H1 (cell line): ENCODE results near the gene ILDR2. TPM values are rescaled to one million over a fixed set of nuclear protein-coding genes. Genes with fewer than 3 reads are reported as not detected.

ENCODE experiments used
- CTCF ChIA-PET: fragments of 300-600 bp; sonication (Branson Sonifier 250); formaldehyde crosslinking; loops from one replicate; lab custom pipeline; 2021; ENCODE audit not compliant: partially characterized antibody; lab: Charles Lee
- POLR2A ChIA-PET: fragments of 300-600 bp; sonication (Branson Sonifier 250); formaldehyde crosslinking; loops from one replicate; lab custom pipeline; 2021; ENCODE audit warnings: inconsistent platforms; ENCODE audit not compliant: partially characterized antibody; lab: Charles Lee
- DNase-seq, 2 experiments: peaks; one replicate each; pipeline versions ENCODE4 v3.0.0 to v3.0.0-alpha.2; 2010 to 2022; ENCODE audit warnings: low spot score in 2 of 2, low read depth in 1 of 2, mixed read lengths in 1 of 2
- FAIRE-seq: peaks from 2 replicates; lab custom pipeline; 2011; peaks lifted over from hg19 to GRCh38; lab: Jason Lieb, UNC
- H2AFZ ChIP-seq: 2 replicates; pipeline ENCODE4 v1.8.1; 2012; ENCODE audit warnings: low read length, inconsistent platforms
- H2AK5ac ChIP-seq: 2 replicates; pipeline ENCODE4 v1.6.1; 2013; ENCODE audit warnings: low read depth, low read length
- H2BK120ac ChIP-seq: replicated peaks from 2 replicates; pipeline ENCODE3; 2013; ENCODE audit warnings: low read depth, low read length, inconsistent platforms
- H2BK12ac ChIP-seq: 2 replicates; pipeline ENCODE4 v1.6.1; 2013; ENCODE audit warnings: low read depth, low read length
- H2BK15ac ChIP-seq: 2 replicates; pipeline ENCODE4 v1.6.1; 2013; ENCODE audit warnings: low read length
- H2BK20ac ChIP-seq: 2 replicates; pipeline ENCODE4 v1.6.1; 2013; ENCODE audit warnings: low read length
- H2BK5ac ChIP-seq: 2 replicates; pipeline ENCODE4 v1.6.1; 2013; ENCODE audit warnings: low read depth, low read length
- H3K14ac ChIP-seq: 2 replicates; pipeline ENCODE4 v1.6.1; 2013; ENCODE audit warnings: inconsistent platforms; ENCODE audit not compliant: insufficient read length
- H3K18ac ChIP-seq: 2 replicates; pipeline ENCODE4 v1.6.1; 2013; ENCODE audit warnings: low read length; ENCODE audit errors: extremely low read depth
- H3K23ac ChIP-seq: 2 replicates; pipeline ENCODE4 v1.6.1; 2013; ENCODE audit warnings: inconsistent platforms; ENCODE audit not compliant: insufficient read length
- H3K23me2 ChIP-seq: 2 replicates; pipeline ENCODE4 v1.6.1; 2013; ENCODE audit warnings: low read depth, low read length
- H3K27ac ChIP-seq: 2 replicates; pipeline ENCODE4 v1.6.1; 2011; ENCODE audit warnings: low read depth, low read length, inconsistent platforms
- H3K27me3 ChIP-seq, 4 experiments: replicated peaks in 1 of 4; 1 replicate in 1 of 4; 2 replicates in 3 of 4; pipeline versions ENCODE4 v1.6.1 to v1.8.1; 2011 to 2013; ENCODE audit warnings: low read length in 3 of 4, mild to moderate bottlenecking in 3 of 4, inconsistent platforms in 2 of 4, mixed read lengths in 2 of 4, moderate library complexity in 1 of 4; ENCODE audit not compliant: control insufficient read depth in 3 of 4, insufficient read depth in 3 of 4; ENCODE audit errors: extremely low read depth in 1 of 4
- H3K36me3 ChIP-seq, 4 experiments: 2 replicates each; pipeline versions ENCODE4 v1.6.1 to v1.8.1; 2011 to 2013; ENCODE audit warnings: mild to moderate bottlenecking in 4 of 4, low read length in 3 of 4, moderate library complexity in 2 of 4, control low read depth in 1 of 4, inconsistent platforms in 1 of 4; ENCODE audit not compliant: insufficient read depth in 4 of 4, control insufficient read depth in 2 of 4
- H3K4ac ChIP-seq: replicated peaks from 2 replicates; pipeline ENCODE3; 2013; ENCODE audit warnings: low read length, low read depth, mixed read lengths, inconsistent platforms; ENCODE audit not compliant: insufficient read length
- H3K4me1 ChIP-seq, 4 experiments: replicated peaks in 1 of 4; 1 replicate in 1 of 4; 2 replicates in 3 of 4; pipeline versions ENCODE4 v1.6.1 to v1.8.1; 2011 to 2013; ENCODE audit warnings: low read length in 3 of 4, inconsistent platforms in 2 of 4, mixed read lengths in 1 of 4; ENCODE audit not compliant: insufficient read depth in 4 of 4, control insufficient read depth in 3 of 4
- H3K4me2 ChIP-seq, 2 experiments: 2 replicates each; pipeline versions ENCODE4 v1.6.1 to v1.8.1; 2011 to 2013; ENCODE audit warnings: low read depth in 2 of 2, low read length in 2 of 2, control low read depth in 1 of 2, inconsistent platforms in 1 of 2, mild to moderate bottlenecking in 1 of 2; ENCODE audit not compliant: insufficient read depth in 1 of 2
- H3K4me3 ChIP-seq, 4 experiments: fragments of 200-600, 300-600 bp in 1 of 4; sonication (generic), shearing (Covaris generic), sonication (Bioruptor Twin) in 1 of 4; 2 replicates each; pipeline versions ENCODE4 v1.5.1 to v1.8.1; 2011 to 2016; ENCODE audit warnings: low read length in 4 of 4, low read depth in 3 of 4, control low read depth in 2 of 4, inconsistent platforms in 2 of 4, mild to moderate bottlenecking in 2 of 4, mixed read lengths in 1 of 4, moderate library complexity in 1 of 4; ENCODE audit not compliant: insufficient read depth in 2 of 4; ENCODE audit errors: extremely low read depth in 1 of 4
- H3K56ac ChIP-seq: replicated peaks from 2 replicates; pipeline ENCODE3; 2013; ENCODE audit warnings: low read depth, mild to moderate bottlenecking, mixed read lengths, low read length, inconsistent platforms; ENCODE audit not compliant: insufficient read length
- H3K79me1 ChIP-seq: 2 replicates; pipeline ENCODE4 v1.6.1; 2013; ENCODE audit warnings: low read depth, low read length, control low read depth
- H3K79me2 ChIP-seq, 2 experiments: 2 replicates each; pipeline versions ENCODE4 v1.6.1 to v1.8.1; 2012 to 2013; ENCODE audit warnings: low read length in 2 of 2, mild to moderate bottlenecking in 2 of 2, inconsistent platforms in 1 of 2; ENCODE audit not compliant: insufficient read depth in 2 of 2, control insufficient read depth in 1 of 2
- H3K9ac ChIP-seq, 4 experiments: replicated peaks in 1 of 4; 1 replicate in 1 of 4; 2 replicates in 3 of 4; pipeline versions ENCODE4 v1.6.1 to v1.8.1; 2011 to 2013; ENCODE audit warnings: low read depth in 3 of 4, low read length in 3 of 4, control low read depth in 2 of 4, mild to moderate bottlenecking in 2 of 4, moderate library complexity in 2 of 4, inconsistent platforms in 1 of 4; ENCODE audit errors: extremely low read depth in 1 of 4
- H3K9me3 ChIP-seq, 2 experiments: 2 replicates each; pipeline versions ENCODE4 v1.6.1 to v1.8.1; 2012 to 2013; ENCODE audit warnings: mild to moderate bottlenecking in 2 of 2, moderate library complexity in 2 of 2, control low read depth in 1 of 2, inconsistent platforms in 1 of 2, low read depth in 1 of 2, low read length in 1 of 2, mixed read lengths in 1 of 2; ENCODE audit not compliant: insufficient read depth in 2 of 2
- H4K20me1 ChIP-seq, 2 experiments: replicated peaks in 1 of 2; 2 replicates each; pipeline versions ENCODE3 to v1.8.1; 2011 to 2013; ENCODE audit warnings: inconsistent platforms in 2 of 2, low read length in 2 of 2, mild to moderate bottlenecking in 1 of 2; ENCODE audit not compliant: insufficient read depth in 2 of 2, control insufficient read depth in 1 of 2
- H4K5ac ChIP-seq: 2 replicates; pipeline ENCODE4 v1.6.1; 2013; ENCODE audit warnings: low read length, low read depth, mixed read lengths, inconsistent platforms; ENCODE audit not compliant: insufficient read length
- H4K8ac ChIP-seq: 2 replicates; pipeline ENCODE4 v1.8.0; 2013; ENCODE audit warnings: mild to moderate bottlenecking, moderate library complexity, low read length, inconsistent platforms; ENCODE audit not compliant: insufficient read depth; ENCODE audit errors: extremely low read depth
- H4K91ac ChIP-seq: replicated peaks from 2 replicates; pipeline ENCODE3; 2013; ENCODE audit warnings: low read length, mixed read lengths, inconsistent platforms; ENCODE audit not compliant: insufficient read length
- SRF ChIP-seq: IDR thresholded peaks from 2 replicates; pipeline ENCODE4 v1.6.1; 2011; ENCODE audit warnings: mild to moderate bottlenecking, low read depth, low read length, moderate library complexity
- WGBS, 2 experiments: shearing (Covaris generic) in 1 of 2; methylation state at CpG; one replicate each; pipeline versions ENCODE4 v1.1.6 to v1.1.7; 2013 to 2015; ENCODE audit warnings: low lambda C conversion rate in 2 of 2, mixed read lengths in 2 of 2, inconsistent platforms in 1 of 2, low coverage in 1 of 2, missing lambda C conversion rate in 1 of 2; ENCODE audit not compliant: insufficient replicate concordance in 2 of 2, insufficient coverage in 1 of 2, insufficient read length in 1 of 2; ENCODE audit errors: extremely low coverage in 1 of 2, missing lambda C conversion rate in 1 of 2; 5-methylcytosine and 5-hydroxymethylcytosine counted together
- polyA plus RNA-seq, 7 experiments: library from polyadenylated mRNA; depleted of rRNA in 3 of 7; stranded (reverse) in 5 of 7; unstranded in 2 of 7; fragments of >200 nt in 5 of 7; fragments of 200-250 nt in 2 of 7; gene quantifications; 1 replicate in 5 of 7; 2 replicates in 1 of 7; 4 replicates in 1 of 7; pipeline versions ENCODE4 v1.2.1 to v1.2.3, GENCODE V29; 2011 to 2013; ENCODE audit warnings: missing spikeins in 2 of 7, mixed read lengths in 2 of 7
- total RNA-seq: library from RNA; stranded (reverse); fragmentation: NEBNext Ultra II Directional; extraction: Animal tissue kit (Norgen Biotek cat#: 25700); gene quantifications from 2 replicates; pipeline ENCODE4 v1.2.1, GENCODE V29; 2021

Gene ILDR2
- total and polyA plus RNA-seq, 2 of the 8 experiments (the other 6 are each of a cell fraction or from before 2014, with no cell fraction given) = 0.85 to 0.86 TPM

DNA sequence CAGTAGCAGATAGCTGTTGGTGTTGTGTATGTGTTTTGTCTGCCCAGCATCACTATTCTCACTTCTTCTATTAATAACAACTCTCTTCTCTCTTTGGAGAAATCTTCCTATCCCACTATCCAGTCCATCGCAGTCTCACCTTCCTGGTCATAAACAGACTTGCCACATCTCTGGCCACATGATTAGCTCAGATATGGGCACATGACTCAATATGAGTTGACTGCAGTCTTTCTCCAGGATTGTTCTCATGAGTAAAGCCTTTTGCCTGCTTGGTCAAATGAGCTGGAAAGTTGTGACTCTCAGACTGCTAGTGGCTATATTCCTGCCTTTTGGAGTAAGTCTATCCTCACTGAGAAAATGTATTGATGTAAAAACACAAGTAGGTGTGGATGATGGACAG is 66.4 kb downstream of the ILDR2 start:
- Histone ChIP-seq H2BK15ac (no peak overlapping the region), H4K20me1 (no peaks in the 10 kb centered on the region), H3K4ac (no peak overlapping the region), H3K9me3 (peaks cover 2 to 6% of the 10 kb centered on the region in 2 experiments), H3K18ac (no peak overlapping the region), H3K79me2 (no peaks in the 10 kb centered on the region), H4K8ac (no peak overlapping the region), H2BK20ac (no peak overlapping the region), H3K23ac (no peak overlapping the region), H2BK5ac (no peak overlapping the region), H4K5ac (no peak overlapping the region), H3K4me3 (no peak overlapping the region), H2AFZ (no peak overlapping the region), H3K4me2 (no peak overlapping the region), H2BK120ac (no peak overlapping the region), H3K36me3 (no peaks in the 10 kb centered on the region), H3K23me2 (no peaks in the 10 kb centered on the region), H2BK12ac (no peak overlapping the region), H3K14ac (no peak overlapping the region), H3K27ac (no peak overlapping the region), H4K91ac (no peak overlapping the region), H2AK5ac (no peak overlapping the region), H3K79me1 (no peaks in the 10 kb centered on the region), H3K9ac (no peak overlapping the region), H3K4me1 (no peaks in the 10 kb centered on the region), H3K27me3 (no peaks in the 10 kb centered on the region; a peak in 1 of 7 replicates), H3K56ac (no peak overlapping the region)
- WGBS, 2 experiments = 93% methylated on average over 1 of the region's 1 CpG; no CpG with 5 or more reads in 1 of the 2 experiments
- DNase-seq (no peak), FAIRE-seq (no peak)
- ChIA-PET CTCF (interaction anchor here (0.7 to 23.8 kb wide), 19 partner anchors 9 to 531 kb away, joined by 3 to 874 read pairs (median 6); no protein-coding TSS in a partner anchor), POLR2A (interaction anchor here (1.0 to 1.3 kb wide), 2 partner anchors 149 to 576 kb away, joined by 3 read pairs; no protein-coding TSS in a partner anchor)
- TF ChIP-seq SRF = no peak
